GM12891 (cell line): ENCODE results near the gene PDPR.
"Not testable (repeated sequence)": the region's sequence is repeated elsewhere in the genome, so short reads cannot be mapped to it uniquely, and the experiment has no call there.

Source experiments
- DNase-seq: peaks from one replicate; pipeline ENCODE4 v3.0.0; 2011; ENCODE audit warnings: low spot score; ENCODE audit not compliant: insufficient read length
- FAIRE-seq: peaks from 2 replicates; lab custom pipeline; 2011; peaks lifted over from hg19 to GRCh38; lab: Jason Lieb, UNC

Gene PDPR

DNA sequence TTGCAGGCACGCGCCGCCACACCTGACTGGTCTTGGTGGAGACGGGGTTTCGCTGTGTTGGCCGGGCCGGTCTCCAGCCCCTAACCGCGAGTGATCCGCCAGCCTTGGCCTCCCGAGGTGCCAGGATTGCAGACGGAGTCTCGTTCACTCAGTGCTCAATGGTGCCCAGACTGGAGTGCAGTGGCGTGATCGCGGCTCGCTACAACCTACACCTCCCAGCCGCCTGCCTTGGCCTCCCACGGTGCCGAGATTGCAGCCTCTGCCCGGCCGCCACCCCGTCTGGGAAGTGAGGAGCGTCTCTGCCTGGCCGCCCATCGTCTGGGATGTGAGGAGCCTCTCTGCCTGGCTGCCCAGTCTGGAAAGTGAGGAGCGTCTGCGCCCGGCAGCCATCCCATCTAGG lies 89.9 kb downstream of the PDPR start:
- not testable (repeated sequence) for DNase-seq, FAIRE-seq

DNA sequence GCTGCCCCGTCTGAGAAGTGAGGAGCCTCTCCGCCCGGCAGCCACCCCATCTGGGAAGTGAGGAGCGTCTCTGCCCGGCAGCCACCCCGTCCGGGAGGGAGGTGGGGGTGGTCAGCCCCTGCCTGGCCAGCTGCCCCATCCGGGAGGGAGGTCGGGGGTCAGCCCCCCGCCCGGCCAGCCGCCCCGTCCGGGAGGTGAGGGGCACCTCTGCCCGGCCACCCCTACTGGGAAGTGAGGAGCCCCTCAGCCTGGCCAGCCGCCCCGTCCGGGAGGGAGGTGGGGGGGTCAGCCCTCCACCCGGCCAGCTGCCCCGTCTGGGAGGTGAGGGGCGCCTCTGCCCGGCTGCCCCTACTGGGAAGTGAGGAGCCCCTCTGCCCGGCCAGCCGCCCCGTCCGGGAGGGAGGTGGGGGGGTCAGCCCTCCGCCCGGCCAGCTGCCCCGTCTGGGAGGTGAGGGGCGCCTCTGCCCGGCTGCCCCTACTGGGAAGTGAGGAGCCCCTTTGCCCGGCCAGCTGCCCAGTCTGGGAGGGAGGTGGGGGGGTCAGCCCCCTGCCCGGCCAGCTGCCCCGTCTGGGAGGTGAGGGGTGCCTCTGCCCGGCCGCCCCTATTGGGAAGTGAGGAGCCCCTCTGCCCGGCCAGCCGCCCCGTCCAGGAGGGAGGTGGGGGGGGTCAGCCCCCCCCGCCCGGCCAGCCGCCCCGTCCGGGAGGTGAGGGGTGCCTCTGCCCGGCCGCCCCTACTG lies 90.7 kb downstream of the PDPR start:
- not testable (repeated sequence) for DNase-seq, FAIRE-seq

- FAIRE-seq, DNase-seq: not testable (repeated sequence)
Observed at GRCh38 chr16:70206382-70206781, 92.2 kb downstream of the PDPR start.
